ENCODE results near the gene KLHL29.

The KLHL29 gene

DNA sequence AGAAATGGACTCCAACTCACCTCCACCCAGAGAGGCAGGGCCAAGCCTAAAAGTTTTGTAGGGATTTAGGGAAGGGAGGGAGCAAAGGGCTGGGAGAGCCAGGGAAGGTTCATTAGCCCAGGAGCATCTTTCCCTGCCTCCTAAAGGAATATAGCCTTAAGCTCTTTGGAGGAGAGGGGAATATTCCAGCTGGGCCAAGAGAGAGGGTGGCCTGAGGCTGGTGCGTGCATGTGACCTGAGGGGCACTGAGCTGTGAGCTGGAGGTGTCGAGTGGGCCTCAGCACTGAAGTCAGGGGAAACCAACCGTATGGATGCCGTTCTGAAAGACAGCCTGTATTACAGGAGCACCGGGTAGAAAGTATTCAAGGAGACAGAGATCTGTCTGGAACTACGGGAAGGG lies 112.6 kb downstream of the KLHL29 start:
- Histone ChIP-seq H3K9me3 (ENCODE audit: control insufficient read depth, insufficient read depth, low read length) (no peaks in the 10 kb centered on the region), H3K9ac (ENCODE audit: low read depth, low read length) (no peak overlapping the region), H3K36me3 (ENCODE audit: insufficient read depth, low read length) (no peaks in the 10 kb centered on the region), H3K4me1 (ENCODE audit: insufficient read depth, low read length) (peaks cover 30% of the 10 kb centered on the region)

DNA sequence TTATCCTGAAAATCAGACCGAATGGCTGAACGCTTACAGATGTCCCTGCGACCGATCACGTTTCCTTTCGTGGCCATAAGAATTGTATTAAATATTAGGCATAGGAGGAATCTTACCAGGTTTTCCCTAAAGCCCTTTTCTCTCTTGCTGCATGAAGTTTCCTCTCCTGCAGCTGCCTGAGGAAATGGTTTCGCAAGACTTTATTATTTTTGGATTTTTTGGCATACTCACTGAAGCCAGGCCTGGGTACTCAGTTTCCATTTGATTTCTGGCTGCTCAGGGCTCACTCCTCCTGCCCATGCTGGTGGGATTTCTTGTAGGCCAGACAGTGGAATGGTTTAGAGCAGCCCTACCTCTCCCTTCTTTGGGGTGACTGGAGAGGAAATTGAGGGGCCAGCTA lies 114.0 kb downstream of the KLHL29 start:
- Histone ChIP-seq H3K9ac (ENCODE audit: low read depth, low read length) (no peak overlapping the region), H3K36me3 (ENCODE audit: insufficient read depth, low read length) (no peaks in the 10 kb centered on the region), H3K4me1 (ENCODE audit: insufficient read depth, low read length) (peaks cover 34% of the 10 kb centered on the region), H3K9me3 (ENCODE audit: control insufficient read depth, insufficient read depth, low read length) (no peaks in the 10 kb centered on the region)

DNA sequence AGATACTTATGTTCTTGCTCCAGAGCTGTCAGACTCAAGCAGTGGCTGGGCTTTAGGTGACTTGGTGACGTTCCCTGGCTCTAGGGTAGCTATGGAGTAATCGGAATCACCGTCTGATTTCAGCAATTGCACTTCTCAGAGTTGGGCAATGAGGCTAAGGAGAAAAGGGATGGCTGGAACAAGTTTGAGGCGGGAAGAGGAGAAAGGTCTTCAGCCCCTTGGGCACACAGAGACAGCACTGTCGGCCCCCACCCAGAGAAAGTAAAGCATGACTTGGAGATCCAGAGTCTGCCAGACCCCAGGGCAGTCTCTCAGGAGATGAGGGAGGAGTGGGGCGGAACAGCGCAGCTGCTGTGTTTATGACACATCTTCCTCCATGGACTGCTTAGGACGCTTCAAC lies 114.5 kb downstream of the KLHL29 start:
- Histone ChIP-seq H3K9ac (ENCODE audit: low read depth, low read length) (no peak overlapping the region), H3K4me1 (ENCODE audit: insufficient read depth, low read length) (peaks cover 34% of the 10 kb centered on the region), H3K9me3 (ENCODE audit: control insufficient read depth, insufficient read depth, low read length) (no peaks in the 10 kb centered on the region), H3K36me3 (ENCODE audit: insufficient read depth, low read length) (no peaks in the 10 kb centered on the region)

DNA sequence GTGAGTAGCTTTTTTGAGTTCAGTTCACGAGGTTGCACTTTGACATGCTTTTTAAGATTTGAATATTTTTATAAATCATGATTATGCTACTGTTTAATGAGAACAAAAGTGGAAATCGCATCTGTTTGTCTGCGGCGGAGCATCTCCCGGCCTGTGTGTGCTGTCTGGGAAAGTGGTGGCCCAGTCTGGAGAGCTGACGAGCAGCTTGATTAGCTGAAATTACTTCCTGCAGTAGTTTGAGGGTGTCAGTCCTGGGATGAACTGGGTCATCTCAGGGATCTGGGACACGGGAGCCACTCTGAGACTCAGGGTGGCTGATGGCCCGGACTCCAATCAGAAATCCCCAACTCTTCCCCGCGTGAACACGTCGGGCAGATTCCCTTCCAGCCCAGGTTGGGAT lies 115.9 kb downstream of the KLHL29 start:
- H3K9me3 ChIP-seq (ENCODE audit: control insufficient read depth, insufficient read depth, low read length) = no peaks in the 10 kb centered on the region
- peaks cover 30% of the 10 kb centered on the region for H3K4me1 ChIP-seq (ENCODE audit: insufficient read depth, low read length)
- H3K9ac ChIP-seq (ENCODE audit: low read depth, low read length) = no peak overlapping the region
- H3K36me3 ChIP-seq (ENCODE audit: insufficient read depth, low read length) = no peaks in the 10 kb centered on the region

DNA sequence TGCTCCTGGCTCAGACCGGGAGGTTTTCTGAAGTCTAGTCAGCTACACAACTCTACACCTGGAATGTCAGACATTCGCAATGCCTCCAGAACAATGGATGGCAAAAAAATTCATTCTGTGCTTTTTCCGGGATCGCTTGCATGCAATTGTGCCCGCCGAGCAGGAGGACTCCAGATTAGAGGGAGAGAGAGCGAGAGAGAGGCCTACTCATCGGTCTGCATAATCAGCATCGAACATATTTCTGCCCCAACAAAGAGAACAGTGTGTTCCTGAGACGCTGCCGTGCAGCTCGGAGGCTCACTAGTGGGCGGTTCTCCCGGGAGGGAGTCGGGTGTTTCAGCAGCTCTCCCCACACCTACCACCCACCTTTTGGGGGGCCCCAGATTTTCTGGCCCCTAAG lies 117.1 kb downstream of the KLHL29 start:
- H3K9ac ChIP-seq (ENCODE audit: low read depth, low read length) = no peak overlapping the region
- no peaks in the 10 kb centered on the region for H3K9me3 ChIP-seq (ENCODE audit: control insufficient read depth, insufficient read depth, low read length)
- peaks cover 18% of the 10 kb centered on the region for H3K4me1 ChIP-seq (ENCODE audit: insufficient read depth, low read length)
- no peaks in the 10 kb centered on the region for H3K36me3 ChIP-seq (ENCODE audit: insufficient read depth, low read length)

DNA sequence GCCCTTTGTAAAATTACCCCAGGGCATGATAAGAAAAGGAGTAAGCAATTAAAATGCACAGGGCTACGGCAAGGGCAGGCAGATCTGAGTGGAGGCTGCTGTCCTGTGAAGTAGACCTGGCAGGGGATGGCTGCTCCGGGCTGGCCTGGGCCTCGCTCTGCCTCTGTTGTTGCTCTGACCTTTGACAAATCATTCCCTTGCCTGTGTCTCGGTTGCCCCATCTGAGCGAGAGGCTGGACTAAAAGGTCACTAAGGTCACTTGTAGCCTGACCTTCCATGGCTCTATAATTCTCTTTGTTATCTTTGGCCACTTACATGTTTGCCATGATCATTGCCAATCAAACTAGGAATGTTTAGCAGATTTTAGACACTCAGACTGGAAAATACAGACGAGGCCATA lies 118.1 kb downstream of the KLHL29 start:
- no peaks in the 10 kb centered on the region for H3K9me3 ChIP-seq (ENCODE audit: control insufficient read depth, insufficient read depth, low read length)
- H3K4me1 ChIP-seq (ENCODE audit: insufficient read depth, low read length) = 0 out of 2 replicates have a peak, but pooled peaks cover 11% of the 10 kb centered on the region
- no peak overlapping the region for H3K9ac ChIP-seq (ENCODE audit: low read depth, low read length)
- no peaks in the 10 kb centered on the region for H3K36me3 ChIP-seq (ENCODE audit: insufficient read depth, low read length)

DNA sequence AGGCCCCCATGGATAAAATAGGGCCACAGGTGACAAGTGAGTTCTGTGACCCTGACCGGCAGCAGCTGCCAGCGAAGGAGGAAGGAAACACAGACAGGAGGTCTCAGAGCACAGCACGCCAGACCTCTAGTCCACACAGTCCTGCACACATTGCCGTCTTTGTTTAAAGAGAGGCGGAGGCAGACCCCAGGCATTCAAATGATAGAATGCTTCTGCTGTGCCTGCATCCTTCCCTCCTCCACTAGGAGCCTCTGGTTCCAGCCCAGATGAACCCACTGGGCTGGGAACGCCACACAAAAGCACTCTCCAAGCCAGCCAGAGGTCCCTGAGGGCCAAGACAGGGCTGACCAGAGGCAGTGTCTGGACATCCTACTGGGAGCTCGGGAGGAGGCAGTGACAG lies 118.7 kb downstream of the KLHL29 start:
- H3K4me1 ChIP-seq (ENCODE audit: insufficient read depth, low read length) = 0 out of 2 replicates have a peak, but pooled peaks cover 11% of the 10 kb centered on the region
- no peaks in the 10 kb centered on the region for H3K9me3 ChIP-seq (ENCODE audit: control insufficient read depth, insufficient read depth, low read length)
- H3K9ac ChIP-seq (ENCODE audit: low read depth, low read length) = no peak overlapping the region
- H3K36me3 ChIP-seq (ENCODE audit: insufficient read depth, low read length) = no peaks in the 10 kb centered on the region

DNA sequence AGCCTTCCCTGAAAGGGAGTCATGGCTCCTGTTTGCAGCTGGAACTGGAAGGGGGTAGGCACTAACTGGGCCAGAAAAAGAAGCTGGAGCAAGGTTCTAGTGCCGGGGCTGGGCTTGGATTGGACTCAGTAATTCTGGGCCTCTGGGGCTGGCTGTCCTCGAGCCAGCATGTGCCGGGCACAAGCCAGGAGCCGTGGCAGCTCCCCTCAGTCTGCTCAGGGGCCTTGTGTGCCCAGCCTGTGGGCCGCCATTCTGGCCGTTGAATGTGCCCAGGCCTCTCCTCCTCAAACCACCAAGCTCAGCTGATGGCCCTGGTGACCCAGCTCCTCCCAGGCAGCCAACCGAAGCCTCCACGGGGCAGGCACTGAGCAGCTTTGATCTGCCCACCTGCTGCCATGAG lies 119.6 kb downstream of the KLHL29 start:
- Histone ChIP-seq H3K36me3 (ENCODE audit: insufficient read depth, low read length) (no peaks in the 10 kb centered on the region), H3K9me3 (ENCODE audit: control insufficient read depth, insufficient read depth, low read length) (no peaks in the 10 kb centered on the region), H3K9ac (ENCODE audit: low read depth, low read length) (no peak overlapping the region), H3K4me1 (ENCODE audit: insufficient read depth, low read length) (0 out of 2 replicates have a peak, but pooled peaks cover 6% of the 10 kb centered on the region)

DNA sequence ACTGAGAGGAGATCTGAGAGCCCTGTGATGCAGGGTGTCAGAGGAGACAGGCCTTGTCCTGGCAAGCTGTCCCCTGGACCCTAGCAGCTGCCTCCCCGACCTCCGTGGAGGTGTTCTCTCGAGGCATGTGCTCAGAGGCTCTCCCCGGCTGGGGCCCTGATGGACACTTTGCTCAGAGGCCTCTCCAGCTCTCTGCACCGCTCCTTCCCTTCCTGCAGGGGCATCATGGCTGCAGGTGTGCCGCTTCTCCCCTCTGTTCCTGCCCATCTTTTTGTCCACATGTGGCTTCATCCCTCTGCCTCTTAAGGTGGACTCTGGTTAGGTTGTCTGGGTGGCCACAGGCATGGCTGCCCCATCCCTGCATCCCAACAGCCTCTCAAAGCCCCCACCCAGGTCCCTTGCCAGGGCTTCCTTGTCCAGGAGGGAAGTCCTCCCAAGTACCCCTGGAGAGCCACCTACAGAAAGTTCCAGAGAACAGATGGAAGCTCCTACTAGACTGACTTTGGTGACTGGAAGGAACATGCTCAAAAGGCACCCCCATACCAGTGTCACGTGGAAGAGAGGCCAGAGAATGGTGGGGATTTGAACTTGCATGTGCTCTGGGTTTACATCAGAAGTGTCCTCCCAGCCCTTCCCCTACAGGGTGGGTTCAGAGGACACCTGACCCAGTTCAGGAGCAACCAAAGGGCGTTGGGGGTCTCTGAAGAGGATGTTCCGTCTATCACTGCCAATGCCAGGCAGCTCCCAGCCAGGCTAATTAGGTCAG lies 120.4 kb downstream of the KLHL29 start:
- Histone ChIP-seq H3K36me3 (ENCODE audit: insufficient read depth, low read length) (no peaks in the 10 kb centered on the region), H3K4me1 (ENCODE audit: insufficient read depth, low read length) (0 out of 2 replicates have a peak, but pooled peaks cover 6% of the 10 kb centered on the region), H3K9ac (ENCODE audit: low read depth, low read length) (no peak overlapping the region), H3K9me3 (ENCODE audit: control insufficient read depth, insufficient read depth, low read length) (no peaks in the 10 kb centered on the region)

DNA sequence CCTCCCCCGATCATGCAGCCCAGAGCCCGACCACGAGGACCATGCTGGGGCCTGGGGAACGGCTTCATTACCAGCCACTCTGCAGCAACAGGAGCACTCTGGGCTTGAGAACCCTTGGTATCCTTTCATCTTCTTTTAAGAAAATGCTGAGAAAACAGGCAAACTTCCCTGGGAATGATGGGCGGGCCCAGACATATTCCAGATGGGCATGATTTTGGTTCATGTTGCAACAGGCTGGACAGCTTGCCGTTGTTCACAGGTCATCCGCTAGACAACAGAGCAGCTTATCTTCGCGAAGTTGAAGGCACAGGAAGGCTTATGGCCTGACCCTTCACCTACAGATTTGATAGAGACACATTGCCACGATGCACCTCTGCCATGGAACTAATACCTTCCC lies 121.0 kb downstream of the KLHL29 start:
- H3K9ac ChIP-seq (ENCODE audit: low read depth, low read length) = no peak overlapping the region
- H3K4me1 ChIP-seq (ENCODE audit: insufficient read depth, low read length) = 0 out of 2 replicates have a peak, but pooled peaks cover 6% of the 10 kb centered on the region
- H3K36me3 ChIP-seq (ENCODE audit: insufficient read depth, low read length) = no peaks in the 10 kb centered on the region
- H3K9me3 ChIP-seq (ENCODE audit: control insufficient read depth, insufficient read depth, low read length) = no peaks in the 10 kb centered on the region

DNA sequence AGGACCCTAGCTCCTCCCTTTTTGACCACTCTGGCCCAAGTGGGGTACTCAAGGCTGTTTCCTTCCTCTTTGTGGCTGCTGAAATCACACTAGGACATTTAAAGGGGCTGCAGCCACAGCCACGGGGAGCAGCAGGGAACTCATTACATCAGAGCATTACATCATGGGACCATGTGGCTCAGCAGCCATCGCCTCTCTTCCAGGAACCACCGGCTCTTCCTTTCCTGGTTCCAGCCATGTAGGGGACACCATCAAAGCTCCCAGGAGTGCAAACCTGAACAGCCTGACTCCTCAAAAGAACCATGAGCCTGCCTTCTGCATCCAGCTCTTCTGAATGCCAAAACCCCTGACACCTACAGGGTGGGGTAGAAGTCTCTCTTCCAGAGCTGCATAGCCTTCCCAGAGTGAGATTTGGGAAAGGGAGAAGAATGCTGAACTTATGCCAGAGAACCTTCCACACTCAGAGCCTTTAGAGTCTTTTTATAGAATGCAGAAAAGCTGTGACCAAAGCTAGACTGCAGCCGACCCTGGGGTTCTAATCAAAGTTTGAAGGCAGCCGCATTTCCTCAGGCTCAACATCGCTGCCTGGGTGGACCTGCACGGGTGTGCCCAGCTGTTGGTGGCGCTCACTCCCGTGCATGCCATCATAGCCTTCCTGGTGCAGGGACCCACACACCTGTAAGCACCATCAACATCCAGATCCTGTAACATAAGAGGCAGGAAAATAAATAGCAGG lies 121.7 kb downstream of the KLHL29 start:
- Histone ChIP-seq H3K9me3 (ENCODE audit: control insufficient read depth, insufficient read depth, low read length) (no peaks in the 10 kb centered on the region), H3K4me1 (ENCODE audit: insufficient read depth, low read length) (0 out of 2 replicates have a peak, but pooled peaks cover 6% of the 10 kb centered on the region), H3K36me3 (ENCODE audit: insufficient read depth, low read length) (no peaks in the 10 kb centered on the region), H3K9ac (ENCODE audit: low read depth, low read length) (no peak overlapping the region)

DNA sequence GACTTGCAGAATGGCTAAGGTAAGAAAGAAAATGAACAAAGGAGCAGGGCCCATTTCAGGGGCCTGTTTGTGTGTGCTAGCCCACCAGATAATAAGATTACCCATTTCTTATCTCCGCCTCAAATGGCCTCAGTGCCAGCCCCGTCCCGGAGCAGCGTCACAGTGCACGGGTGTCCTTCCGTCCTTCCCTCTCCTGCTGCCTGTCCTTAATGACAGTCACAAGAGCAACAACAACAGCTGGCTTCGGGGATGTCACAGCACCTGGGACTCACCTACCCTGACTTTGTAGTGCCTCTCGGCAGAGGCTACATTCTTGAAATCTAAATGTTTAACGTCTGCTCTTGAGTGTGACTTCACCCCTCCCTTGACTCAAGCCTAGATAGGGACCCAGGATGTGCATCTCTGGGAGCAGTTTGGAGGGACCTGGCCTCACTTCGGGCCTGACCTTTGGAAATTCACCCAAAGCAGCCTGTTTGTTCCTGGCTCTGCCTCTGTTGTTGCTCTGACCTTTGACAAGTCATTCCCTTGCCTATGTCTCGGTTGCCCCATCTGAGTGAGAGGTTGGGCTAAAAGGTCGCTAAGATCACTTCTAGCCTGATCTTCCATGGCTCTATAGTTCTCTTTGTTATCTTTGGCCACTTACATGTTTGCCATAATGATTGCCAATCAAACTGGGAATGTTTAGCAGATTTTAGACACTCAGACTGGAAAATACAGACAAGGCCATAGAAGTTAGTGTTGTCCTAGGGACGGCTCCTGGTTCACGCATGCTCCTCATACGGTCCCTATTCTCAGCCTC lies 122.5 kb downstream of the KLHL29 start:
- Histone ChIP-seq H3K9me3 (ENCODE audit: control insufficient read depth, insufficient read depth, low read length) (no peaks in the 10 kb centered on the region), H3K4me1 (ENCODE audit: insufficient read depth, low read length) (0 out of 2 replicates have a peak, but pooled peaks cover 4% of the 10 kb centered on the region), H3K36me3 (ENCODE audit: insufficient read depth, low read length) (no peaks in the 10 kb centered on the region), H3K9ac (ENCODE audit: low read depth, low read length) (no peak overlapping the region)

DNA sequence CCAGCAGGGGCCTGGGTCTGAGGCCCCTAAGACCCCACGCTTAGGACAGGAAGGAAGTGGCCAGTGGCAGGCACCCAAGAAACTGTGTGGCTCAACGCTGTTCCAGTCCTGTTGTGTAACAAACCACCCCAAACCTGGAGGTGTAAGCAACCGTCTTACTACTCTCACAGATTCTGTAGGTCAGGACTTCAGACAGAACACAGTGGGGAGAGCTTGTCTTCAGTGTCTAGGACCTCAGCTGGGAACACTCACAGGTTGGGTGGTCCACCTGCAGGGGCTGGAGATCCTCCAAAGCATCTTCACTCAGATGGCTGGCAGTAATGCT lies 123.0 kb downstream of the KLHL29 start:
- H3K9me3 ChIP-seq (ENCODE audit: control insufficient read depth, insufficient read depth, low read length) = no peaks in the 10 kb centered on the region
- no peaks in the 10 kb centered on the region for H3K36me3 ChIP-seq (ENCODE audit: insufficient read depth, low read length)

DNA sequence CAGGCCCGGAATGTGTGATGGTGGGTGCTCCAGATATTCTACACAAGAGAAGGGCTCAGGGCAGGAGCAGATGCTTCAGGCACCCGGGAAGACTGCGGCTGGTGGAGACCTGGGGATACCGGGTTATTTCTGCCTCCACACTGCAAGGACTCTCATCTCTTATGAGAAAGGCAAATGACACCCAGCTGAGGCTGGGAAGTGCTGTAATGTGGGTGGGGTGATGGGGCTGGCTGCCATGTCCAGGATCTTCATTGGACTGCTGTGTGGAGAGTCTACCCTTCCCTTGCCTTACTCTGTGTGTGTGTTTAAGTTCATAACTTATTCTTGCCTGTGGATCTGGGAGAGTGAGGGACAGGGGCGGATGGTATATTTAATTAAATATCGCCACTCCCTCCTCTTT lies 124.1 kb downstream of the KLHL29 start:
- Histone ChIP-seq H3K9ac (ENCODE audit: low read depth, low read length) (no peak overlapping the region), H3K36me3 (ENCODE audit: insufficient read depth, low read length) (no peaks in the 10 kb centered on the region), H3K9me3 (ENCODE audit: control insufficient read depth, insufficient read depth, low read length) (no peaks in the 10 kb centered on the region), H3K4me1 (ENCODE audit: insufficient read depth, low read length) (no peaks in the 10 kb centered on the region)

More for the DNA sequence above, 123.0 kb downstream of the KLHL29 start:
- 0 out of 2 replicates have a peak, but pooled peaks cover 3% of the 10 kb centered on the region for H3K4me1 ChIP-seq (ENCODE audit: insufficient read depth, low read length)
- H3K9ac ChIP-seq (ENCODE audit: low read depth, low read length) = no peak overlapping the region

Data from ES-I3 (cell line).